ENCODE data around the gene ARSB.

GRCh38 chr5:78738693-78739300 is 246.3 kb downstream of the ARSB start:
- TF ChIP-seq, protein P1, sequence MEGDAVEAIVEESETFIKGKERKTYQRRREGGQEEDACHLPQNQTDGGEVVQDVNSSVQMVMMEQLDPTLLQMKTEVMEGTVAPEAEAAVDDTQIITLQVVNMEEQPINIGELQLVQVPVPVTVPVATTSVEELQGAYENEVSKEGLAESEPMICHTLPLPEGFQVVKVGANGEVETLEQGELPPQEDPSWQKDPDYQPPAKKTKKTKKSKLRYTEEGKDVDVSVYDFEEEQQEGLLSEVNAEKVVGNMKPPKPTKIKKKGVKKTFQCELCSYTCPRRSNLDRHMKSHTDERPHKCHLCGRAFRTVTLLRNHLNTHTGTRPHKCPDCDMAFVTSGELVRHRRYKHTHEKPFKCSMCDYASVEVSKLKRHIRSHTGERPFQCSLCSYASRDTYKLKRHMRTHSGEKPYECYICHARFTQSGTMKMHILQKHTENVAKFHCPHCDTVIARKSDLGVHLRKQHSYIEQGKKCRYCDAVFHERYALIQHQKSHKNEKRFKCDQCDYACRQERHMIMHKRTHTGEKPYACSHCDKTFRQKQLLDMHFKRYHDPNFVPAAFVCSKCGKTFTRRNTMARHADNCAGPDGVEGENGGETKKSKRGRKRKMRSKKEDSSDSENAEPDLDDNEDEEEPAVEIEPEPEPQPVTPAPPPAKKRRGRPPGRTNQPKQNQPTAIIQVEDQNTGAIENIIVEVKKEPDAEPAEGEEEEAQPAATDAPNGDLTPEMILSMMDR (IDR thresholded peaks at IDR 0.05), result no peak
- no peak for TF ChIP-seq POLR2A (IDR thresholded peaks at IDR 0.05)
